Cardiac atrium fibroblast (primary cell): Measurements from ENCODE around the gene SLC17A6. TPM values are rescaled to one million over a fixed set of nuclear protein-coding genes. Genes with fewer than 3 reads are reported as not detected.

Source experiments
- total RNA-seq: library from RNA; depleted of rRNA; stranded (reverse); fragments of >200 nt; gene quantifications from 2 replicates; pipeline ENCODE4 v1.2.3, GENCODE V29; 2015

Gene SLC17A6
- total RNA-seq: not detected in 2 replicates

DNA sequence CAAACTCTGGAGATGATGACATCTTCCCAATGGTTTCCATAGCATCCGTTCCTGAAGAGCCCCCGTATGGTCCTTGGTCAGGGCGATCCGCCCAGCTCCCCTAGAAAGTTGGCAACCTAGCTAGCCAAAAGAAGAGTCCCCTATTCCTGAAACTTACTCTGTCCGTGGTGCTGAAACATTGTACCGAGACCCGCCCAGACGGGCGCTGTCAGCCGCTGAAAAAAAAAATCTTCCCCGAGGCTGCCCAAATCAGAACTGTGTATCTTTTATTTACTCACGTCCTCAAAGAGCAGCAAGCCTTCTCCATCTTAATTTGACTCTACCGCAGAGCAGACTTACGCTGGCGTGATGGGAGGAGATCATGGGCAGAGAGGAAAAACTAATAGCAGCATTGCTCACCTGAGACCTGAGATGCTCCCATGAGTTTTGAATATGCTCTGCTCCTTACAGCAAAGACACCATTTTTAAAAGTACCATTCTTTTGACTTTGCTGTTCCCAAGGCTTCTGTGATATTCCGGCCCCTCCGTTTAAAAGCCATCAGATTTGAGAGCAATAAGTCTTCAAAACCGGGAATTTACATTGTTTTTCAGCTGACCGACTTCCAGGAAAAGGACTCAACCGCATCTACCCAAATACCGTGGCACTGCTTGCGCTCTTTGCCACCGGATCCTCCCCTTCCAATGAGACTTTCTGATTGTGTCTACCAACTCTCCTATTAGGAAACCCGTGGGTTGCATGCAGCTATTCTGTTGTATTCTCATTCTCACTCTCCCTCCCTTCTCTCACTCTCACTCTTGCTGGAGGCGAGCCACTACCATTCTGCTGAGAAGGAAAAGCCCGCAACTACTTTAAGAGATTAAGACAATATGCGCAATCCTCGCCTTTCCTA, at the start of gene SLC17A6:
TSS of gene SLC17A6 (plus strand) at position 786 of the 890 bp plus-strand sequence. CDS start 153 bp downstream, outside the sequence.

Other genes with a start within 250 kb of the SLC17A6 start
- 0.16 TPM in 1 of 2 replicates, not detected in the other for gene ANO5, start 145.3 kb upstream of the SLC17A6 start, total RNA-seq